ENCODE measurements around the gene EXD3.
A peak's percentile ranks its signal among the peaks of the same experiment; 100 is the strongest.

EXD3 gene

DNA sequence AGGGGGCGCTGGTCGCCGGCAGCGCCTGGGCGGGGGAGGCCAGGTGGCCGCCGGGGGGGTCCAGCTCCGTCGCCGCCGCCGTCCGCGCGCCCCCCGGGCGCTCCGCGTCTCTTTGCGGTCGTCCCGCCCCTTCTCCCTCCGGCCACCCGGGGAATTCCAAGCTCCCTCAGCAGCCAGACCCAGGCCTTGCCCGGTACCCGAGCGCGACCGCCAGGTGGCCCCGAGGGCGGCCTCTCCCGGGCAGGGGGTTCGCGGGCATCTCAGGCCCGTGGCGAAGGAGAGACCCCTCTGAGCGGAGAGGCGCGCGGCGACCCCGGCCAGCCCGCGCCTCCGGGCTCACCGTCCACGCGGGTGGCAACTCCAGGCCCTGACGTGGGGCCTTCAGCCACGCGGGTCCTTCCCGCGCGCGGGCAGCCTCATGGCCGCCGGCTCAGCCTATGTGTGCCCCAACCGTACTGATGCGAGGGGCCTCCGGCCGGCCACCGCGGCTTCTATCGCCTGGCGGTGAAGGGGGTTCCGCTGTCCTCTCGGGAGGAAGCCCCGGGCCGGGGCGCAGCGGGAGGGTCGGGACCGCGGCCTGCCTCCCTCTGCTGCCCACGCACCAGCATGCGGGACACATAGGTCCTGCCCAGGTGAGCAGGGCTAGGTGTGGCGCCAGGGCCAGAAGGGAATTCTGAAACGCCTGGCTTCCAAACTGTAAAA, 120.4 kb downstream of the EXD3 start:
- DNase-seq = peak in 1 of 2 experiments; percentile 7

GRCh38 chr9:137302118-137302448, 120.9 kb downstream of the EXD3 start, which contains the start of gene NRARP:
NRARP (minus strand) TSS chr9:137302271; CDS start chr9:137301928, 343 bp downstream.
- peak; percentile 74 to 78 for DNase-seq

DNA sequence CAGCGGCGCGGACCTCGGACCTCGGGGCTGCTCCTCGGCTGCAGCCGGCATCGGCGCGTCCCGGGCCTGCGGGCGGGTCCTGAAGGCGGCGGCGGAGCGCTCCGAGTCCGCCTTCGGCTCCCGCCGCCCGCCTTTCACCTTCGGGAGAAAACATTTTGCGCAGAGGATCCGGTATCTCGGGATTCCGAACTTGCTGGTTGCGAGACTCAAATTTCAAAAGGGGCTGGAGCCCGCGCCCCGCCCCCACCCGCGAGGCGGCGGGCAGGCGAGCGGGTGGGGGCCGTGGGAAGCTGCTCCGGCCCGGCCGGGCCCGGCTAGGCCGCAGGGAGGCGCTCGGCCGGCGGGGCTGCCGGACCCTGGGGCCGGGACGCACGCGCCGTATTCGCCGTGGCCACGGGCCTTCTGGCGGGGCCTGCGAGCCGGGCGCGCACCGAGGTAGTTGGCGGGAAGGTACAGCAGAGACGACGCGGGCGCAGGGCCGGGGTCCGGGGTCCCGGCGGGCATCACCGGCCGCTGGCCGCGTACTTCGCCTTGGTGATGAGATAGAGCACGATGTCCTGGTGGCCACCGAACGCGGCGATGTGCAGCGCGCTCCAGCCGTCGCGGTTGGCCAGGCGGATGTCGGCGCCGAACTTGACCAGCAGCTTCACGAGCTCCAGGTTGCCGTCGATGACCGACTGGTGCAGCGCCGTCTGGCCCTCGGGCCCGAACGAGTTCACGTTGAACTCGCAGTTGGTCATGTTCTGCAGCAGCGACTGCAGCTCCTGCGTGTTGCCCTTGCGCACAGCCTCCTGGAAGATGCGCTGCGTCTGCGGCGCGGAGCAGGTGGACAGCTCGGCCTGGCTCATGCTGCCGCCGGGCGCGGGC, 121.6 kb downstream of the EXD3 start:
- DNase-seq = peak; percentile 23 to 38

DNA sequence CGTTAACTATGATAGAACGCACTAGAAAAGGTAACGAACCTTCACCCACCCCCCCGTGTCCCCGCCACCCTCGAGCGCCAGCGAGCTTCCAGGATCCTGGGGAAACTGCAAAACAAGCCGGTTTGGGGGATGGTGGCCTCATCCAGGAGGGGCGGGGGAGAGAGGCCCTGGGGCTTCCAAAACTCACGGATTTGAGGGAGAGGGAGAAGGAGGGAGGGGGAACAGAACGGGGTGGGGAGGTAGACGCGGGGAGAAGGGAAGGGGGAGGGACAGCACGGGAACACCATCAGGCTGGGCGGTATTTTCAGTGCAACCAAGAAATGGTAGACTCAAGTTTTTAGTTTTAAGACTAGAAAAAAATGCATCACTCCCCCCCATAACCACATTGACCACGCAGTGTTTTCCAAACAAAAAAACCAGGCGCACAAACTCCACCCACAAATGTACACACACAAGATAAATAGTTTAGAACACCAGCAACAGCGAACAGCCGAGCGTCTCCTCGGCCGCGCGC, 122.3 kb downstream of the EXD3 start:
- DNase-seq = peak; percentile 19 to 36

- DNase-seq = no peak
These were observed 123.0 kb downstream of the EXD3 start for GRCh38 chr9:137299938-137300337.

- no peak for DNase-seq
These were observed 123.8 kb downstream of the EXD3 start for GRCh38 chr9:137299203-137299565.

DNA sequence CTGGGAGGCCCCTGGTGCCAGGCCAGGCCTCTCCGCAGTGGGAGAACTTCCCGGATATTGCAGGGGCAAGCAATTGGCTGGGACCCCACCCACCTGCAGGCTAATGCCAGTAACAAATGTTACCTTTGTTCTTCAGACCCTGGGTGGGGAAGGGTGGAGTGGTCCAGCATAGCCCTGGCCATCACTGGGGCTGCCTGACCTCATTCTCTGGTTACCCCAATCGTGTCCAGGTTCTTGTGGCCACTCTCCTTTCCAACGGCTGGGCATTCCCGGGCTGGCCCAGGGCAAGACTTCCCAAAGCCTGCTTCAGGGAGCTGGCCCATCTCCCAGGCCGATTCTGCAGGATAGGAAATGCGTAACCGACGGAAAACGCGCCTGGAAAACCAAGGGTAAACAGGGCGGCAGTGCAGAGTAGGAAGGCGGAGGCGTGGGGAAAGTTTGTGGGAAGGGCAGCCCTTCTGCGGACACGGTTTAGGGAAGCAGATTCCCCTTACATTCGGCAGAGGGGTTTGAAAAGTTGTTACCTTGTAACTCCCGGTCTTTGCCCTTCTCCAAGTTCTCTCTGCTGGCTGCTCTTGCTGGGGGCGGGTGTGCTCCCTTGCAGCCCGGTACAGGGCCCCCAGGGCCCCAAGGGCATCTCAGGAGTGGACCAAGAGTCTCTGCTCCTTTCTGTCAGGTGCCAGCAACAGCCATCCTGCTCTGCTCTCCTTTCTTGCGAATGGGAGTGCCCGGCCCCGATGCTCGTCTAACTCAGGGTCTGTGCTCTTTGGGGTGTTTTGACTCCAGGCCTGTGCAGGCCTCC, 124.4 kb downstream of the EXD3 start:
- DNase-seq = no peak

DNA sequence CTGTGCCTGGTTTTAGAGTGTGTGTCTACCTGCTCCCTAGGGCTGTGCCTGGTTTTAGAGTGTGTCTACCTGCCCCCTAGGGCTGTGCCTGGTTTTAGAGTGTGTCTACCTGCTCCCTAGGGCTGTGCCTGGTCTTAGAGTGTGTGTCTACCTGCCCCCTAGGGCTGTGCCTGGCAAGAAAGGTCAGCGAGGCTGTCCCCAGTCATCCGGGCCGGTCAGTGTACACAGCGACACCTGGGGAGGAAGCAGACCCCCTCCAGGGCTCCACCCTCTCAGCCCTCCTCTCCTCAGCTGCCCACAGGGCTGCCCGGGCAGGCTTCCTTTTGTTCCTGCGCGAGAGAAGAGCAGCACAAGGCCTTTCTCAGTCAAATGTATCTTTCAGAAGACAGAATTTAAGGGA, 125.0 kb downstream of the EXD3 start:
- no peak for DNase-seq

DNA sequence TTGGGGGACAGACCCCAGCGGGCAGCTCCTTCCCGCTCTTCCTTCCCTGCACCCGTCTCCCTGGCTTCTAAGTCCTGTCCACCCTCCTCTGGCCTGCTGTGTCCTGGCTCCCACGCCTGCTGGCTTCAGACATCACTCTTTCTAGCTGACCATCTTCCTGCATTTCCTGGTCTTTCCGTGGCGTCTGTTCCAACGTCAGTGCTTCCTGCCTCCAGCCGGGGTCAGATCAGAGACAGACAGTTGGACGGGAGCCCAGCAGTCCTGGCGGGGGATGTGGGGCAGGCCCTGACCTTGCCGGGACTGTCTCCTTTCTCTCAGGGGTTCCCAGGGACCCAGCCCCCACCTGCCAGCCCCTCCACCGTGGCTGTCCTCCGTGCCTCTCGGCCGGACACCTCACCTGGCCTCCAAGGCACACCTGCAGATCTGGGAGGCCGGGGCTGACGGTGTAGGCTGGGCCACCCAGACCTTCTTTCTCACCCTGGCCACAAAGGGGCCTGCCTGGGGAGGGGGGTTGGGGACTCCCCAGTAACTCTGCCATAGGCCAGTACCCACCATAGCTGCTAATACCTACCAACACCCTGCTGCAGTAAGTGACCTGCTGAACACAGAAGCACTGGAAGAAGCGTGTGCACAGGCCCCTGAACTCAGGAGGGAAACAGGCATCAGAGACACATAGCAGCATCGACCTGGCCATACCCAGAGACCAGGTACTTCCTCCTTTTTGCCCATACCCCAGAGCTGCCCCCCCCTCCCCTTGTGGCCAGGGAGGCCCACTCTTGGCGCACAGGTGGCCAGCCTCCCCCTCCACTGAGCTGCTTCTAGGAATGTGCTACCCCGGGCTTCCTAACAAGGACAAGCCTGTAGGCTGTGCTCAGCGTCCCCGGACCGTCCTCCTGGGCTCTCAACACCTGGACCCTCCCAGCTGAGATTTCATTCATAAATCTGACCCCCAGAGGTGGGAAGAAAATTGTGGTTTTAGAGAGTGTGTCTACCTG, 126.0 kb downstream of the EXD3 start:
- DNase-seq = no peak

GRCh38 chr9:137295849-137296669, 126.9 kb downstream of the EXD3 start:
- DNase-seq = no peak

DNA sequence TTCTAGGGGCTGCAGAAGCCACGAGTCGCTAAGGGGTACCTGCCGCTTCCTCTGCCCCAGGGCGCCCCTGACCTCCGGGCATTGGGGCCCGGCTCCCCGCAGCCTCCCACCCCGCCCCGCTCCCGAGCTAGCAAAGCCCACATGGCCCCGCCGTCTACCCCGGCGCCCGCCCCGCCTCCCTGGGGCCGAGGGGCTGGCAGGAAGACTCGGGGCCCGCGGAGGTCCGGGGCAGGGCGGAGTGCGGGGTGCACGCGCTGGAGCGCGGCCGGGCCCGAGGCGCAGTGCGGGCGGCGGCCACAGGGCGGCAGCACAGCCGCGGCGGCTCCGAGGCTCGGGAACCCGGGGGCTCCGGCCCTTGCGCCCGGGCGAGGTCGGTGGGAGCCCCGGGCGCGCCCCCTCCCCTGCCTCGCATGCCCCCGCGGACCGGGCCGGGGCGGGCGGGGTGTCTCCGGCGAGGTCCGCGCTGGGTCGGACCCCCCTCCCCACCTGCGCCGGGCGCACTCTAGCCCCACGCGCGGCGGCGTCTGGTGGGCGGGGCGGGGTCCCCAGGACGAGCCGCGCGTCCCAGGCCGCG, 127.6 kb downstream of the EXD3 start:
- peak; percentile 19 to 58 for DNase-seq

- peak; percentile 55 to 57 for DNase-seq
These were observed 128.2 kb downstream of the EXD3 start for GRCh38 chr9:137294681-137295237.

GRCh38 chr9:137294091-137294680, 128.8 kb downstream of the EXD3 start:
- DNase-seq = peak; percentile 83 to 87

GRCh38 chr9:137293482-137294090, 129.4 kb downstream of the EXD3 start:
- no peak for DNase-seq

DNA sequence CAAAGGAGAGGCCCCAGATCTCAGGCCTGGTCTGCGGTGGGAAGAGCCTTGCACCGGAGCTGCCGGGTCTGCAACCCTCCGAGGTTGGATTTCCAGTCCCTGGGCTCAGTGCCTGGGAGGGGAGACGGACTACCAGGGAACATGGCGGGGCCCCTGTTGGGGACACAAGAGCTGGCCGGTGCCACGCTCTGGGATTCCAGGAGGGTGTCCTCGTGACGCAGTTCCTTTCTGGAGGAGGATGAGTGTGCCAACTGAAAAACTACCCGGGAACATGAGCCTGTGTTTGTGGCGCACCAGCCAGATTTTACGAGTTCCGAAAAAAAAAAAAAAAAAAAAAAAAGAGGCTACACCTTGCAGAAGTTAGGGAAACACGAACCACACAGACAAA, 129.9 kb downstream of the EXD3 start:
- DNase-seq = no peak

DNA sequence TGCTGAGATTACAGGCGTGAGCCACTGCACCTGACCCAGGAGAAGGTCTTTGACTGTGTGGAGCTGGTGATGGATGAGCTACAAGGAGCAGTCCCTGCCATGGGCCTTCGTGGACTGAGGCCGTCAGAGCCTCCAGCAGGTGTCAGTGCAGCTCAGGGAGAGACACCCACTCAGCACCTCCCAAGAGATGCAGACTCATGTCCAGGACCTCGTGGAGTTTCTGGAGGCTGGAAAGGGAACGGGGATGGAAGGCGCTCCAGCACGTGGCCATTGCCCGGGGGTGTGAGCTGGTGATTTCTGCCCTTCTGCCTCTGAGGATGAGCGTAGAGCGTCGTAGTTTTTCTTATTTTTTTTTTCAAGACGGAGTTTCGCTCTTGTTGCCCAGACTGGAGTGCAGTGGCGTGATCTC, 136.0 kb downstream of the EXD3 start:
- peak; percentile 58 to 64 for DNase-seq

DNA sequence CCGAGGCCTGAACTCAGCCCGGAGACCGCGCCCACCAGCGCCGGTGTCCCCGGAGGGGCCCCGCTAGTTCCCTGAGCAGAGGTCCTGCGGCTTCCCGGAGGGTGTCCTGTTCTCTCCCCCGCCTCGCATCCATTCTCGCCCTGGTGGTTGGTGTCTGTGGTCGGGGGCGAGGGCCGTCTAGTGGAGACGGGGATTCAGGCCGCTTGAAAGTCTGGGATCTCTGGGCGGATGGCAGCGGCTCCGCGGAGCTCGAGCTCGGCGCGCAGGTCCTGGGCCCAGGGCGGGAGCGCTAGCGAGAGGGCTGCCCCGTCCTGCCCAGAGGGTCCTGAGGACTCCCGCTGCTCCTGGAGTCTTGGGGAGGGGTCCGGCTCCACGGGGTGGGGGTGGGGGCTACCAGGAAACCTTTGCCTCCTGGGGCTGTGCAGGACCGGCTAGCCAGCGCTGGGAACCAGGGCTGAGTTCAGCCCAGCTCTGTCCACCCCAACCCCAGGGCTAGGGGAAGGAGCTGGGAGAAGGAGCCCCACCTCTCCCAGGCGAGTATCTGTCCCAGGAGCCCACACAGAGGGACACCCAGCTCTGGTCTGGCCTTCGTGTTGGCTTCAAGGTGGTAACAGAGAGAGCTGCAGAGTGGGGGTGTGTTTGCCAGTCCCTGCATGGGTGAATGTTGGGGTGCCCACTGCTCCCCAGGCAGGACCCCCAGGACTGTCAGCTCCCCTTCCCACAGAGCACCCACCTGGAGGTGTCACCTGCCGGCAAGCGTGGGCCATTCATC, 141.4 kb downstream of the EXD3 start:
- no peak for DNase-seq

- DNase-seq = no peak
These were observed 142.3 kb downstream of the EXD3 start for GRCh38 chr9:137280474-137281344.

Measured in Kasumi-1 (cell line).